ENCODE results near the gene DPM2. TPM values are rescaled to one million over a fixed set of nuclear protein-coding genes. Genes with fewer than 3 reads are reported as not detected.

DPM2 gene
- total RNA-seq, 1 donor from 2014 or later, result 14.0 TPM

DNA sequence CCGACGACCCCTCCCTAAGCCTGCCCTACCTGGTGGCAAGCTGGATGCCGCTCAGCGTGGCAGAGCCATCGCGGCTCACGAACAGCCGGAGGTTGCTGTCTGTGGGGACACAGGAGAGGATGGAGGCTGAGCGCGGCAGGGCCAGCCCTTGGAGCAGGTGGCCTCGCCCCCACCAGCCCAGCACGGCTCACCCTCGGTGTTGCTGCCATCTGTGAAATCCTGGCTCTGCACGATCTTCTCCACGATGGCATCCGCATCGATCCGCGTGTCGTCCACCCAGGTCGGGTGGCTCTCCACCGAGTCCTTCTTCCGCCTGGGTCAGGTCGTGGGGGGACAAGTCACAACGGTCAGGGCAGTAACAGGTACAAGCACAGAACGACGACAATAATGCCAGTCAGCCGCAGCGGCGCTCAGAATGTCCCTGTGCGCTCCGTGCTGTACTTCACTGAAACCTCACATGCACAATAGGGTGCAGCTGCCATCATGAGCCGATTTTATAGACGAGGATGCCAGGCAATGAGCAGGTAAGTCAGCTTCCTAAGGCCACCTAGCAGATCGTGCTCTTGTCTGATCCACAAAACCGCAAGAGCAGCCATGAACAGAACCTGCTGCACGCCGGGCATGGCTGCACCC lies 7.0 kb upstream of the DPM2 start:
- Histone ChIP-seq H3K27me3 (ENCODE audit: low read depth) (no peaks in the 10 kb centered on the region), H3K36me3 (peaks cover 24% of the 10 kb centered on the region), H3K4me1 (peaks cover 68% of the 10 kb centered on the region), H3K9me3 (replicated peaks) (no peaks in the 10 kb centered on the region), H3K27ac (replicated peaks) (no peak overlapping the region), H3K4me3 (no peak overlapping the region)
- intact Hi-C loops (cut with micrococcal nuclease), result loop anchor here (5.0 to 10.0 kb wide), 2 partner anchors 88 to 170 kb away; no protein-coding TSS in a partner anchor
- TF ChIP-seq, protein P1, sequence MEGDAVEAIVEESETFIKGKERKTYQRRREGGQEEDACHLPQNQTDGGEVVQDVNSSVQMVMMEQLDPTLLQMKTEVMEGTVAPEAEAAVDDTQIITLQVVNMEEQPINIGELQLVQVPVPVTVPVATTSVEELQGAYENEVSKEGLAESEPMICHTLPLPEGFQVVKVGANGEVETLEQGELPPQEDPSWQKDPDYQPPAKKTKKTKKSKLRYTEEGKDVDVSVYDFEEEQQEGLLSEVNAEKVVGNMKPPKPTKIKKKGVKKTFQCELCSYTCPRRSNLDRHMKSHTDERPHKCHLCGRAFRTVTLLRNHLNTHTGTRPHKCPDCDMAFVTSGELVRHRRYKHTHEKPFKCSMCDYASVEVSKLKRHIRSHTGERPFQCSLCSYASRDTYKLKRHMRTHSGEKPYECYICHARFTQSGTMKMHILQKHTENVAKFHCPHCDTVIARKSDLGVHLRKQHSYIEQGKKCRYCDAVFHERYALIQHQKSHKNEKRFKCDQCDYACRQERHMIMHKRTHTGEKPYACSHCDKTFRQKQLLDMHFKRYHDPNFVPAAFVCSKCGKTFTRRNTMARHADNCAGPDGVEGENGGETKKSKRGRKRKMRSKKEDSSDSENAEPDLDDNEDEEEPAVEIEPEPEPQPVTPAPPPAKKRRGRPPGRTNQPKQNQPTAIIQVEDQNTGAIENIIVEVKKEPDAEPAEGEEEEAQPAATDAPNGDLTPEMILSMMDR (IDR thresholded peaks at IDR 0.05; ENCODE audit: borderline replicate concordance), result no peak
- DNase-seq, result no peak

DNA sequence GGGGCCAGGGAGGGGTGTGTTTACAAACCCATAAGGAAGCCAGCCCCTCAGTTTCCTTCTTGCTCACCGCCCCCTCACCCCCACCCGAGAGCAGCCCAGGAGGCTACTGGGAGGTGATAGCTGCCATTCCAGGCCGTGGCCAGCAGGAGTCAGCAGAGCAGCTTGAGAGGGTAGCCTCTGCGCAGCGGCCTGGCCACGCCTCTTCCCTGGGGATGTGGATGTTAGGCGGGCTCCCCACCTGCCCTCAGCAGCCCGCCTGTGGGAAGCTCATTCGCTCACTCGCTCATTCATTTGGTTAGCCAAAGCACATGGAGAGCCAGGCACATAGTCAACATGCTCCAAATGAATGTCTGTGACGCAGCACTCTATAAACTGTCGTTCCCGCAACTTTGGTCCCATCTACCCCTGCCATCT lies 6.1 kb upstream of the DPM2 start:
- TF ChIP-seq, protein P1 (IDR thresholded peaks at IDR 0.05; ENCODE audit: borderline replicate concordance), result peak; percentile 91
- no peak overlapping the region for H3K4me3 ChIP-seq
- DNase-seq, result peak; percentile 86
- no peaks in the 10 kb centered on the region for H3K27me3 ChIP-seq (ENCODE audit: low read depth)
- peaks cover 24% of the 10 kb centered on the region for H3K36me3 ChIP-seq
- intact Hi-C loops (cut with micrococcal nuclease), result loop anchor here (5.0 to 10.0 kb wide), 2 partner anchors 89 to 171 kb away; no protein-coding TSS in a partner anchor
- H3K4me1 ChIP-seq, result peaks cover 59% of the 10 kb centered on the region
- H3K9me3 ChIP-seq (replicated peaks), result no peaks in the 10 kb centered on the region
- peak overlapping the region; percentile 5 for H3K27ac ChIP-seq (replicated peaks)

DNA sequence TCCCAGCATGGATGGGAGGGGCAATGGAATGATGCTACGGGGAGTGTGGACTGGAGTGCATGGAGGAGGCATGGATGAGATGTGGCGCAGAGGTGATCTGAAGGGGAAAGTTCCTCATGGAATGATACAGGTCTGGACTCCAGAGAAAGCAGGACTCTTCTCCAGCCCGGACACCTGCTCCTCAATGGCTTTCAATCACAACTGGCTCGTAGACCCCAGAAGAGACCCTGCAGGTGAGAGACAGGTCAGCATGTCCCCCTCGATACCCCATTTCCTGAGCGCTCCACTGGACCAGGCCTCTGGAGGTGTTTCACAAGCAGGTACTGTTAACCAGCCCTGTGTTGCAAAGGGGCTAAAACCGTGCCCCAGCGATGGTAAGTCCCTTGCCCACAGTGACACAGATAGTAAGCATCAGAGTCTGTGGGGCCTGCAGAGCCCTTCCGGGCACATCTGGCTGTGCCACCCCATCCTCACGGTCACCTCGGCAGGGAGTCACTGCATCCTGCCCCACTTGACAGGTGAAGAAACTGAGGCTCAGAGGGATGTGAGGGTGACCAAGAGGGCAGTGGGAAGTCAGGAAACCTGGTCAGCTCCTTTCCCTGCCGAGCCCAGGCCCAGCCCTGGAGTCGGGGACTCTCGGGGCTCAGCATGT lies 5.5 kb upstream of the DPM2 start:
- no peak for DNase-seq
- H3K27me3 ChIP-seq (ENCODE audit: low read depth), result no peaks in the 10 kb centered on the region
- H3K36me3 ChIP-seq, result peaks cover 24% of the 10 kb centered on the region
- H3K9me3 ChIP-seq (replicated peaks), result no peaks in the 10 kb centered on the region
- peak overlapping the region; percentile 5 for H3K27ac ChIP-seq (replicated peaks)
- intact Hi-C loops (cut with micrococcal nuclease), result loop anchor here (5.0 to 10.0 kb wide), 2 partner anchors 89 to 172 kb away; no protein-coding TSS in a partner anchor
- TF ChIP-seq, protein P1 (IDR thresholded peaks at IDR 0.05; ENCODE audit: borderline replicate concordance), result no peak
- H3K4me1 ChIP-seq, result peaks cover 59% of the 10 kb centered on the region
- H3K4me3 ChIP-seq, result no peak overlapping the region

DNA sequence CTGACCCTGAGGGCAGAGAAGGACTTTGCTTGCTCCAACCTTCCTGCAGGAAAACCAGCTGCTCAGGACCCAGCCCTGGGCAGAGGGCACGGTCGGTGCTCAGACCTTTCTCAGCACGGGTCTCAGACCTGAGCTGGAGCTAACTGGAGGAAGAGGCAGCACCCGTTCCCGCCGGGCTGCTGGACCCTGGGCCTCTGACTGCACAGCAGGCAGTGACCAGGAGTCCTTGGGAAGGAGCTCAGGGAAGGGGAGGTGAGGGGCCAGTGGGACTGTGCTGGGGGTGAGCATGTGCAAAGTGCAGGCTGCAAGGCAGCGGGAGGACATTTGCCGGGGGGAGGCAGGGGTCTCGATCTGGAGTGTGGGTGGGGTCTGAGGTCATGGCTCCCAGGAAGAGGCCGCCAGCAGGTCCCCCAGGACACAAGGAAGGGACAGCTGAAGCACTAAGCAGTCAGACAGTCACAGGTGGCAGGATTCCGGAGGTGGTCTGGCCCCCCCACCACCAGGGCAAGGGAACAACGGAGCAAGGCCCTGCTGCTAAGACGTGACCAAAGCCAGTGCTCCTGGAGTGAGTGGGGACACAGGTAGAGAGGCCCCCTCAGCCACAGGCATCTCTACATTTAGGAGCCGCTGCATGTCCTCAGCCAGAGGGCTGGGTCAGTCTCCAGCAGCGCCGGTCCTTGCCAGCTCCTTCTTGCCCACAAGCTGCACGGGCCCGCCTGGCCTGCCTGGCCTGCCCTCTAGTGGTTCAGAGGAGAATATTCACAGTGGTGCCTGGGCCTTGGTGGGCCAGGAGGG lies 4.8 kb upstream of the DPM2 start:
- intact Hi-C loops (cut with micrococcal nuclease), result loop anchor here (5.0 to 10.0 kb wide), 2 partner anchors 90 to 172 kb away; no protein-coding TSS in a partner anchor
- Histone ChIP-seq H3K27me3 (ENCODE audit: low read depth) (no peaks in the 10 kb centered on the region), H3K27ac (replicated peaks) (peak overlapping the region; percentile 38), H3K9me3 (replicated peaks) (no peaks in the 10 kb centered on the region), H3K4me1 (peaks cover 57% of the 10 kb centered on the region), H3K4me3 (no peak overlapping the region), H3K36me3 (peaks cover 24% of the 10 kb centered on the region)
- TF ChIP-seq, protein P1 (IDR thresholded peaks at IDR 0.05; ENCODE audit: borderline replicate concordance), result peak; percentile 91
- peak; percentile 71 for DNase-seq

GRCh38 chr9:127941961-127942215 lies 4.2 kb upstream of the DPM2 start:
- intact Hi-C loops (cut with micrococcal nuclease), result loop anchor here (5.0 to 10.0 kb wide), 2 partner anchors 90 to 173 kb away; no protein-coding TSS in a partner anchor
- peaks cover 24% of the 10 kb centered on the region for H3K36me3 ChIP-seq
- H3K4me3 ChIP-seq, result no peak overlapping the region
- TF ChIP-seq, protein P1 (IDR thresholded peaks at IDR 0.05; ENCODE audit: borderline replicate concordance), result no peak
- H3K27ac ChIP-seq (replicated peaks), result no peak overlapping the region
- no peaks in the 10 kb centered on the region for H3K27me3 ChIP-seq (ENCODE audit: low read depth)
- H3K9me3 ChIP-seq (replicated peaks), result no peaks in the 10 kb centered on the region
- no peak for DNase-seq
- peaks cover 57% of the 10 kb centered on the region for H3K4me1 ChIP-seq
